NCI-H524 treated with DMSO at 0.1 percent for 48 hours (cell line): Measurements from ENCODE around the gene L1CAM.
"Not testable (repeated sequence)": the region's sequence is repeated elsewhere in the genome, so short reads cannot be mapped to it uniquely, and the experiment has no call there.

ENCODE experiments used
- DNase-seq: peaks from one replicate; lab custom pipeline; 2025; lab: John Stamatoyannopoulos, UW

Gene L1CAM

DNA sequence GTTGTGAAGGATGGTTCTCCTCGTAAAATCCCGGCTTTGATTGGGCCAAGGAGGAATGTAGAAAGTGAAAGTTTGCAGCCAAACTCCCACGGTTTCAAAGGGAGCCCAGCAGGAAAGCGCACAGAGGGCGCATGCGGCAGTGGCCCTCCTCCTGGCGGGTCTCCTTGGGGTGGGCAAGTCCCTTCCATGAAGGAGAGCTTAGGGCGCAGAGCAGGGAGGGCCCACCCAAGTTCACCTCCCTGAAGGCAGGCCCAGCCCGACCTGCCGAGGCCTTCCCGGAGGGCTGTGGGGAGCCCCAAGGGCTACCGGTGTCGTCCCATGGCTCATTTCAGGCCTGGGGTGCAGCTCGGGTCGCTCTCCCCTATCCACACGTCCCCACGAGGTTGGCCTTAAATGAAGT is 57.7 kb downstream of the L1CAM start:
- no peak for DNase-seq

DNA sequence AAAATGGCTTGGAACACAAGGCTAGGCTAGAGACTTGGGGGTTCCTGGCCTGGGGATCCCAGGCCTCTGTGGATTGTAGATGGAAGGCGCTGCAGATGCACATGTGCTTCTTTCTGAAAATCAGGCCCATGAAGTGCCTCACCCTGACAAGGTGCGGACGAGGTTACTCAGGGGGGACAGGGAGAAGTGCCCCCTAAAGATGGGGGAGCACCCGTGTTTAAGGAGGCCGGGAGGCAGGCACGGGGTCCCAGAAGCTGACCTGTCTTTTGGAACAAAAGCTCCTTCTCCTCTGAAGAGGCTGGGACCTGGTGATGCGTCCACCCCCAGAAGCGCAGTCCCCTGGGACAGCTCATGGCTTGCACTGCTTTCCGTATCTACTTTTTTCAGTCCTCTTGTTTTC is 58.1 kb downstream of the L1CAM start:
- DNase-seq, result no peak

DNA sequence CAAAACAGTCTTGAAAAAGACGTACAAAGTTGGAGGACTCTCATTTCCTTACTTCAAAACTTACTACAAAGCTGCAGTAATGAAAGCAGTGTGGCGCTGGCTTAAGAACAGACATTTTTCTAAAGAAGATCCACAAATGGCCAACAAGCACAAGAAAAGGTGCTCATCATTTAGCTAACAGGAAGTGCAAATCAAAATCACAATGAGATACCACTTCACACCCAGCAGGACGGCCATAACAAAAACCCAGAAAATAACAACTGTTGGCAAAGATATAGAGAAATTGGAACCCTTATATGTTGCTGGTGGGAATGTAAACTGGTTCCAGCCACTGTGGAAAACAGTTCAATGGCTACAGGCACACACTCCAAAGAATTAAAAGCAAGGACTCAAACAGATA is 59.0 kb downstream of the L1CAM start:
- DNase-seq, result no peak

- DNase-seq, result no peak
Measured at GRCh38 chrX:153825042-153825441, 60.9 kb downstream of the L1CAM start.

DNA sequence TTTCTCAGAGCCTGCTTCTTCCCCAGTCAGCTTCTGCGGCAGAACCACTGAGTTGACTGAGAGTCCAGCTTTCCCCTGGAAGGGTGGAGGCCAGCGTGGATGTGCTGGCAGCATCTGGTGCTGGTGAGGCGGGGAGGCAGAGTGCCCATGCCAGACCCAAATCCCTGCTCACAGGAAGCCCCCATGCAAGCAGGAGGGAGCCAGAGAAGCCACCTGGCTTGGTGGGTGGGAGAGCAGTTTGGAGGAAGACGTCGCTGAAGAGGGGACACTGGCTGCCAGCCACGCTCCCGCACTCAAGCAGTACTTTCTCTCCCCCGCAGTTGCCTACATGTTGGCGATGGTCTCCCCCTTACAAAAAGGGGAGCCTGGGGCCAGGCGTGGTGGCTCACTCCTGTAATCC is 61.6 kb downstream of the L1CAM start:
- no peak for DNase-seq

DNA sequence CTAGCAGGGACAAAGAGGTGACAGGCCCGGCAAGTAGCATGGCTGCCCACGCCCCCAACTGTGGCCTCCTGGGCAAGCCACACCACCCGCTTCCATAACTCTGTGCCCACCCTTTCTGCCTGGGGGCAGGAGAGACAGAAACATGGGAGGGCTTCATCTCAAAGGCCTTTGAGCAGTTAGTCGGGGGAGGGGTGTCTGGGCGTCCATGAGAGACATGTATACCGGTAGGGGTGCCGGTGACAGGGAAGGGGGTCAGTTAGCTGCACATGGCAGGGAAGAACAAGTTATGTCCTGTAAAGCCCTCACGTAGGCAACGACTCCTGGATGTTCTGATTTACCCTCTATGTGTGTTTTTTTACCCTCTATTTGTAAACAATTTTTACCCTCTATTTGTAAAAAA is 64.9 kb downstream of the L1CAM start:
- no peak for DNase-seq

- no peak for DNase-seq
Measured at GRCh38 chrX:153820601-153821000, 65.4 kb downstream of the L1CAM start.

GRCh38 chrX:153819384-153820040 is 66.5 kb downstream of the L1CAM start:
- DNase-seq, result no peak

DNA sequence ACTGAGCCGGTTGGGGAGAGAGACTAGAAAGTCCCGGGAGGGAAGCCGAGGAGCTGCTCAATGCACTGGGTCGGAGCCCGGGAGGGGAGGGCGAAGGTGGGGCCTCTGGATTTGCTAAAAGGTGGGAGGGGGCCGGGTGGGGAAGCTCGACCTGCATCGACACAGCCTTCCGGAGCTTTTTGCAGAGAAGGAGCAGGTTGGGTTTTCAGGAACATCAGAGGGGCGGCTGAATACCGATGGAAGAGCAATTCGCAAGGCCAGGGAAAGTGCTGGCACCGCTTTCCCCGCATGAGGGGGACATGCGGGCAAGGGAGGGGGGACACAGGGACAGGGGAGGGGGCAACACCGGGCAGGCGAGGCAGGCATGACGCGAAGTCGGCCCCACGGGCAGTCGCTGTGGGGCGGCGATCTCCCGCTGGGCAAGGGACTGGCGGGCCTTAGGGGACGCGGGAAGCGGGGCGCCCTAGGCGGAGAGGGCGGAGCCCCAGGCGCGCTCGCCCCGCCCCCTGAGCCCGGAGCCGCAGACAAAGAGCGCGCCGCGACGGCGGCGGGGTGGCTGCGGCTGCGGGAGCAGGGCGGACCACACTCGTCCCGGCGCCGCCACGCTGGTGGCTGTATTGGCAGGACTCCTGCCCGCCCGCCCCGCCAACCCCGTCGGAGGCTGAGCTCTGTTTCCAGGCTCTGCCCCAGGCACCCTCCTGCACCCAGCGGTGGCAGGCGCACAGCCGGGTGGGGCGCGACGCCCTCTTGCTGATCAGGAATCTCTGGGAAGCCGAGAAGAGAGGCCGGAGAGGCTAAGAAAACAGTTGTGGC is 67.2 kb downstream of the L1CAM start:
- DNase-seq, result no peak

DNA sequence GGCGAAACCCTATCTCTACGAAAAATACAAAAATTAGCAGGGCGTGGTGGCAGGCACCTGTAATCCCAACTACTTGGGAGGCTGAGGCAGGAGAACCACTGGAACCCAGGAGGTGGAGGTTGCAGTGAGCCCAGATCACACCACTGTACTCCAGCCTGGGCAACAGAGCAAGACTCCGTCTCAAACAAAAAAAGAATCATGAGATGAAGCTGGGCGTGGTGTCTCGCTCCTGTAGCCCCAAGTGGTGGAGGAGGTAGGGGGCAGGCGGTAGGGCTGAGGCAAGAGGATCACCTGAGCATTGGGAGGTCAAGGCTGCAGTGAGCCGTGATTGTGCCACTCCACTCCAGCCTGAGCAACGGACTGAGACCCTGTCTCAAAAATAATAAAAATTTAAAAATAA is 67.9 kb downstream of the L1CAM start:
- not testable (repeated sequence) for DNase-seq

- DNase-seq, result no peak
Measured at GRCh38 chrX:153816831-153817690, 68.9 kb downstream of the L1CAM start.

- DNase-seq, result no peak
Measured at GRCh38 chrX:153814591-153815315, 71.2 kb downstream of the L1CAM start.

GRCh38 chrX:153813161-153813560 is 72.8 kb downstream of the L1CAM start:
- DNase-seq, result no peak

DNA sequence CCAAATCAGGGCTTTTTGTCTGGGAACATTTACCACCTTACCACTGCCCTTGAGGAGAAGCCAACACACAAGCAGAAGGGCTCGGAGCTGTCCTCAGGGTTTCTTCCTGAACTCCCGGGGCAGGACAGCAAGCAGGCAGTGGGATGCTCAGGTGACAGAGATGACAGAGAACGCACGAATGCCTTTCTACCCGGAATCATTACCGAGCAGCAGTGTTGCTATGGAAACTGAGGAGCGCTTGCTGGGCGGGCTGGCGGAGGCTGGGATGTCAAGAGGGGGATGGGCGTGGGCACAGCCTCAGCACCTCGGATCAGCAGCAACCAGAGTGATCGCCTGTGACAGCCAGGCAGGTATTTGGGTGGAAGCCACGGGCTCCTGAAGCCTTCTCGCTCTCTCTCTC is 73.8 kb downstream of the L1CAM start:
- DNase-seq, result no peak
